K562 (cell line): ENCODE results near the gene RCE1. TPM values are rescaled to one million over a fixed set of nuclear protein-coding genes. Genes with fewer than 3 reads are reported as not detected.
A peak's percentile ranks its signal among the peaks of the same experiment; 100 is the strongest.

Source experiments
- AFF4 ChIP-seq: sonication (generic); formaldehyde crosslinking; IDR thresholded peaks from 2 replicates; pipeline ENCODE4 v1.8.0; 2023; ENCODE audit warnings: mild to moderate bottlenecking, missing genetic modification reagents
- BCOR ChIP-seq: fragments of 450-650 bp; IDR thresholded peaks from 2 replicates; pipeline ENCODE4 v1.6.1; 2016
- CTBP1 ChIP-seq: fragments of 450-650 bp; IDR thresholded peaks from 2 replicates; pipeline ENCODE4 v1.6.1; 2016; ENCODE audit warnings: borderline replicate concordance
- GTF3C2 ChIP-seq: IDR thresholded peaks from 3 replicates; pipeline ENCODE4 v1.6.1; 2011; ENCODE audit warnings: borderline replicate concordance, mild to moderate bottlenecking, moderate library complexity; ENCODE audit not compliant: insufficient read length; ENCODE audit errors: extremely low read depth
- JUN ChIP-seq, 2 experiments: sonication (generic) in 1 of 2; formaldehyde crosslinking in 1 of 2; IDR thresholded peaks; 2 replicates each; pipeline versions ENCODE4 v1.6.1 to v1.8.0; 2012 to 2022; ENCODE audit warnings: borderline replicate concordance in 2 of 2, mild to moderate bottlenecking in 2 of 2, improper control_type of control experiment in 1 of 2, low read depth in 1 of 2, low read length in 1 of 2, missing genetic modification reagents in 1 of 2
- MAZ ChIP-seq, 2 experiments: fragments of 450-650 bp in 1 of 2; sonication (generic) in 1 of 2; formaldehyde crosslinking; IDR thresholded peaks in 1 of 2; conservative IDR thresholded peaks in 1 of 2; 2 replicates each; pipeline versions ENCODE4 v1.4.0 to v1.5.0; 2020; ENCODE audit warnings: mild to moderate bottlenecking in 1 of 2, missing genetic modification reagents in 1 of 2
- MTA3 ChIP-seq: fragments of 450-650 bp; formaldehyde crosslinking; IDR thresholded peaks from 2 replicates; pipeline ENCODE4 v1.6.1; 2017; ENCODE audit warnings: mild to moderate bottlenecking, borderline replicate concordance
- NELFE ChIP-seq: IDR thresholded peaks from 2 replicates; pipeline ENCODE4 v1.6.1; 2011; ENCODE audit warnings: mild to moderate bottlenecking; ENCODE audit not compliant: insufficient read depth, insufficient read length
- RB1 ChIP-seq: fragments of 450-650 bp; IDR thresholded peaks from 2 replicates; pipeline ENCODE4 v1.6.1; 2017; ENCODE audit warnings: low read depth, mild to moderate bottlenecking
- RCOR1 ChIP-seq, 2 experiments: IDR thresholded peaks; 2 replicates each; pipeline ENCODE4 v1.6.1; 2012; ENCODE audit warnings: low read depth in 2 of 2, low read length in 2 of 2, borderline replicate concordance in 1 of 2, improper control_type of control experiment in 1 of 2
- SP1 ChIP-seq: sonication (generic); formaldehyde crosslinking; IDR thresholded peaks from 2 replicates; pipeline ENCODE4 v1.8.1; 2022; ENCODE audit warnings: mild to moderate bottlenecking, missing genetic modification reagents
- SREBF2 ChIP-seq: sonication (generic); formaldehyde crosslinking; IDR thresholded peaks from 2 replicates; pipeline ENCODE4 v1.4.0; 2020; ENCODE audit warnings: mild to moderate bottlenecking, missing genetic modification reagents
- THAP7 ChIP-seq: fragments of 250-450 bp; sonication (Bioruptor Pico); IDR thresholded peaks from 2 replicates; pipeline ENCODE4 v1.5.0; 2021
- ZBTB7A ChIP-seq: IDR thresholded peaks from 2 replicates; pipeline ENCODE4 v1.6.1; 2011; ENCODE audit warnings: low read depth, mild to moderate bottlenecking, low read length, moderate library complexity, borderline replicate concordance; ENCODE audit not compliant: control insufficient read depth
- ZBTB9 ChIP-seq: fragments of 450-650 bp; formaldehyde crosslinking; IDR thresholded peaks from 2 replicates; pipeline ENCODE4 v1.4.0; 2020; ENCODE audit warnings: mild to moderate bottlenecking, moderate library complexity
- ZFP36 ChIP-seq: fragments of 150-350 bp; IDR thresholded peaks from 2 replicates; pipeline ENCODE4 v1.6.1; 2018; ENCODE audit warnings: low read length, low read depth; ENCODE audit not compliant: partially characterized antibody
- ZNF766 ChIP-seq: fragments of 200-800 bp; sonication (Bioruptor generic); conservative IDR thresholded peaks from 2 replicates; pipeline ENCODE4 v1.6.1; 2016; ENCODE audit warnings: missing genetic modification characterization, missing compliant biosample characterization
- polyA plus RNA-seq, 8 experiments: library from polyadenylated mRNA; depleted of rRNA in 4 of 8; stranded (reverse) in 5 of 8; unstranded in 3 of 8; fragments of >200 nt; fragmentation: Nextera tagmentation in 2 of 8; fragmentation: Illumina TruSeq in 1 of 8; extraction: Ambion mirVana in 2 of 8; extraction: Trizol in 1 of 8; gene quantifications; 2 replicates each; pipeline versions ENCODE4 v1.2.1 to v1.2.3, GENCODE V29; 2011 to 2014; ENCODE audit warnings: inconsistent platforms in 1 of 8, missing spikeins in 1 of 8
- total RNA-seq, 7 experiments: library from RNA; depleted of rRNA in 6 of 7; stranded (reverse); fragments of >200 nt in 6 of 7; fragmentation: Illumina TruSeq in 2 of 7; extraction: Trizol in 2 of 7; gene quantifications; 2 replicates each; pipeline versions ENCODE4 v1.2.1 to v1.2.3, GENCODE V29; 2011 to 2021; ENCODE audit warnings: low replicate concordance in 1 of 7

Gene RCE1
- total and polyA plus RNA-seq, 9 of the 15 experiments (the other 6 are each of a cell fraction or from before 2014, with no cell fraction given), result 0.75 to 41.5 (median 15.1) TPM

- TF ChIP-seq GTF3C2 (no peak), BCOR (no peak), RB1 (peak; percentile 53; the same call in 1 of the 2 replicates), JUN (IDR thresholded peaks at IDR 0.05; ENCODE audit: borderline replicate concordance, low read depth, low read length) (0 out of 2 replicates have a peak, but pooled peaks have one; percentile 20), JUN (CRISPR knock-in tag; IDR thresholded peaks at IDR 0.05; ENCODE audit: borderline replicate concordance) (no peak), SREBF2 (CRISPR knock-in tag) (no peak), AFF4 (CRISPR knock-in tag) (no peak; the same call in 1 of the 2 replicates), RCOR1 (IDR thresholded peaks at IDR 0.05; ENCODE audit: borderline replicate concordance in 1 of 2, low read depth in 2 of 2, low read length in 2 of 2) (0 out of 4 replicates have a peak, but pooled peaks of 1 of the 2 experiments have one; percentile 36), ZNF766 (CRISPR knock-in tag) (no peak), CTBP1 (peak; percentile 57; the same call in 1 of the 2 replicates), ZBTB9 (CRISPR knock-in tag) (no peak), ZFP36 (peak; percentile 3), ZBTB7A (peak; percentile 66; the same call in 1 of the 2 replicates), MAZ (CRISPR knock-in tag; conservative IDR thresholded peaks at IDR 0.05 in 1 of 2, IDR thresholded peaks at IDR 0.05 in 1 of 2) (peak in 1 of 2 experiments; percentile 70; a peak in 2 of 4 replicates), THAP7 (no peak), NELFE (no peak), SP1 (peak; percentile 87), MTA3 (no peak; the same call in 1 of the 2 replicates)
Measured at GRCh38 chr11:66868726-66869566, 25.7 kb downstream of the RCE1 start (continued).
